ENCODE measurements around the gene ACSF2.

Gene ACSF2

GRCh38 chr17:50440172-50440837, 14.3 kb downstream of the ACSF2 start:
- ATAC-seq = no peak
- no peak for TF ChIP-seq TSHZ2 (CRISPR knock-in tag; IDR thresholded peaks at IDR 0.05)
- TF ChIP-seq ISL1 (CRISPR knock-in tag; IDR thresholded peaks at IDR 0.05) = no peak
- no peak for TF ChIP-seq PATZ1 (CRISPR knock-in tag; IDR thresholded peaks at IDR 0.05; ENCODE audit: borderline replicate concordance)
- TF ChIP-seq ESRRG (CRISPR knock-in tag; IDR thresholded peaks at IDR 0.05) = no peak
- no peak for TF ChIP-seq PPARA (CRISPR knock-in tag; IDR thresholded peaks at IDR 0.05; ENCODE audit: borderline replicate concordance)
- TF ChIP-seq SNAI2 (CRISPR knock-in tag; IDR thresholded peaks at IDR 0.05) = no peak
- TF ChIP-seq GLIS3 (CRISPR knock-in tag; IDR thresholded peaks at IDR 0.05) = no peak
- no peak for TF ChIP-seq ZNF70 (CRISPR knock-in tag; IDR thresholded peaks at IDR 0.05)
- no peak for TF ChIP-seq CSRNP3 (CRISPR knock-in tag; IDR thresholded peaks at IDR 0.05)
- TF ChIP-seq ZC3H10 (CRISPR knock-in tag; IDR thresholded peaks at IDR 0.05) = no peak
- no peak for TF ChIP-seq RARB (CRISPR knock-in tag; IDR thresholded peaks at IDR 0.05)

- ATAC-seq = no peak
- TF ChIP-seq PPARA (CRISPR knock-in tag; IDR thresholded peaks at IDR 0.05; ENCODE audit: borderline replicate concordance) (no peak), PATZ1 (CRISPR knock-in tag; IDR thresholded peaks at IDR 0.05; ENCODE audit: borderline replicate concordance) (no peak), CSRNP3 (CRISPR knock-in tag; IDR thresholded peaks at IDR 0.05) (no peak), TOX (CRISPR knock-in tag; IDR thresholded peaks at IDR 0.05; ENCODE audit: borderline replicate concordance) (no peak), ZNF8 (CRISPR knock-in tag; IDR thresholded peaks at IDR 0.05) (no peak), TSHZ2 (CRISPR knock-in tag; IDR thresholded peaks at IDR 0.05) (no peak), RARB (CRISPR knock-in tag; IDR thresholded peaks at IDR 0.05) (no peak), ZFP30 (CRISPR knock-in tag; IDR thresholded peaks at IDR 0.05) (no peak), ZNF565 (CRISPR knock-in tag; conservative IDR thresholded peaks at IDR 0.05; ENCODE audit: low read depth) (no peak), GLIS3 (CRISPR knock-in tag; IDR thresholded peaks at IDR 0.05) (no peak), OSR1 (CRISPR knock-in tag; IDR thresholded peaks at IDR 0.05) (no peak), CREB5 (CRISPR knock-in tag; IDR thresholded peaks at IDR 0.05; ENCODE audit: low read depth) (no peak), BACH2 (CRISPR knock-in tag; IDR thresholded peaks at IDR 0.05; ENCODE audit: borderline replicate concordance) (no peak), ZC3H10 (CRISPR knock-in tag; IDR thresholded peaks at IDR 0.05) (no peak), SNAI2 (CRISPR knock-in tag; IDR thresholded peaks at IDR 0.05) (no peak), ISL1 (CRISPR knock-in tag; IDR thresholded peaks at IDR 0.05) (no peak), CSDC2 (CRISPR knock-in tag; IDR thresholded peaks at IDR 0.05) (no peak), POU6F1 (CRISPR knock-in tag; IDR thresholded peaks at IDR 0.05; ENCODE audit: borderline replicate concordance, low read depth) (no peak), ZFP3 (CRISPR knock-in tag; IDR thresholded peaks at IDR 0.05) (no peak)
Observed at GRCh38 chr17:50440838-50441829, 15.1 kb downstream of the ACSF2 start.

All from SK-N-SH treated with all-trans-retinoic acid at 6 μM for 48 hours (cell line).